Measurements from ENCODE around the gene CASP5.
"Not testable (repeated sequence)": the region's sequence is repeated elsewhere in the genome, so short reads cannot be mapped to it uniquely, and the experiment has no call there.

The CASP5 gene

DNA sequence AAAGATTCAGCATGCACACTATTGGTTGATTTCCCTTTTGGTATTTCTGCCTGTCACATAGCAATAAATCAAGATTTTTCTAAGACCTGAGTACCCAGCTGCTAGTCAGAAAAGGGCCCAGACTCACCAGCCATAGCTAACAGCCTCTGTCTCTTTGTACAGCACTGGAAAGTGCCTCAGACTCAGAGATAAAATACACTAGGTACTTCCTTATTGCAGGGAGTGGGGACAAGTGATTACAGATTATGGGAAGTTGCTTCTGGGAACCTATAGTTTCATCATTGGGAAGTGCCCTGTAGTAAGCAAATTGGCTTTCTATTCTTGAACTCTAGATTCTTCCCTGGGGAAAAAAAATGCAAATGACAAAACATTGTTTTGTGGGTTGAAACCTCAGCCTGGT is at the start of gene CASP5:
TSS of gene CASP5 (minus strand) at position 166 of the 400 bp plus-strand sequence. CDS start at position 134, 32 bp downstream.
- no peak for DNase-seq
- Histone ChIP-seq H3K36me3 (replicated peaks) (no peaks in the 10 kb centered on the region), H3K4me3 (ENCODE audit: low read depth, low read length) (no peak within 1 kb of the TSS), H3K27ac (no peak within 1 kb of the TSS), H3K27me3 (replicated peaks) (no peaks in the 10 kb centered on the region)
- TF ChIP-seq, protein P1, sequence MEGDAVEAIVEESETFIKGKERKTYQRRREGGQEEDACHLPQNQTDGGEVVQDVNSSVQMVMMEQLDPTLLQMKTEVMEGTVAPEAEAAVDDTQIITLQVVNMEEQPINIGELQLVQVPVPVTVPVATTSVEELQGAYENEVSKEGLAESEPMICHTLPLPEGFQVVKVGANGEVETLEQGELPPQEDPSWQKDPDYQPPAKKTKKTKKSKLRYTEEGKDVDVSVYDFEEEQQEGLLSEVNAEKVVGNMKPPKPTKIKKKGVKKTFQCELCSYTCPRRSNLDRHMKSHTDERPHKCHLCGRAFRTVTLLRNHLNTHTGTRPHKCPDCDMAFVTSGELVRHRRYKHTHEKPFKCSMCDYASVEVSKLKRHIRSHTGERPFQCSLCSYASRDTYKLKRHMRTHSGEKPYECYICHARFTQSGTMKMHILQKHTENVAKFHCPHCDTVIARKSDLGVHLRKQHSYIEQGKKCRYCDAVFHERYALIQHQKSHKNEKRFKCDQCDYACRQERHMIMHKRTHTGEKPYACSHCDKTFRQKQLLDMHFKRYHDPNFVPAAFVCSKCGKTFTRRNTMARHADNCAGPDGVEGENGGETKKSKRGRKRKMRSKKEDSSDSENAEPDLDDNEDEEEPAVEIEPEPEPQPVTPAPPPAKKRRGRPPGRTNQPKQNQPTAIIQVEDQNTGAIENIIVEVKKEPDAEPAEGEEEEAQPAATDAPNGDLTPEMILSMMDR (IDR thresholded peaks at IDR 0.05; ENCODE audit: low read depth, low read length, missing control alignments), result no peak
- in situ Hi-C loops (cut with HindIII; ENCODE audit: low pct_ligation_motif_present, low sequenced_read_pairs), result no loop called here

DNA sequence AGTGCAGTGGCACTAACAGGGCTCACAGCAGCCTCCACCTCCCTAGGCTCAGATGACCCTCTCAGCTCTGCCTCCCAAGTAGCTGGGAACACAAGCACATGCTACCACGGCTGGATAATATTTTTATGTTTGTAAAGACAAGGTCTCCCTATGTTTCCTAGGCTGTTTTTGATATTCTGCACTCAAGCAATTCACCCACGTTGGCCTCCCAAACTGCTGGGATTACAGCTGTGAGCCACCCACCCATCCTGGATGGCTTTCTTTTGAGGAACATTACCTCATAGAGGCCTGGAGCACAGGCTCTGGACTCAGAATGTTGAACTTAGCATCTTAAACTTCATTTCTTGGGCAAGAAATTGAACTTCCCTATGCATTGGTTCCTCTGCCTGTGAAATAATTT is 49.1 kb upstream of the CASP5 start:
- H3K36me3 ChIP-seq (replicated peaks); H3K4me3 ChIP-seq (ENCODE audit: low read depth, low read length); H3K27me3 ChIP-seq (replicated peaks); DNase-seq; in situ Hi-C loops (cut with HindIII; ENCODE audit: low pct_ligation_motif_present, low sequenced_read_pairs); H3K27ac ChIP-seq: not testable (repeated sequence)

- Histone ChIP-seq H3K27ac (no peak overlapping the region), H3K27me3 (replicated peaks) (no peaks in the 10 kb centered on the region), H3K36me3 (replicated peaks) (no peaks in the 10 kb centered on the region), H3K4me3 (ENCODE audit: low read depth, low read length) (no peak overlapping the region)
- TF ChIP-seq, protein P1 (IDR thresholded peaks at IDR 0.05; ENCODE audit: low read depth, low read length, missing control alignments), result no peak
- in situ Hi-C loops (cut with HindIII; ENCODE audit: low pct_ligation_motif_present, low sequenced_read_pairs), result no loop called here
- DNase-seq, result no peak
These were observed 48.2 kb upstream of the CASP5 start for GRCh38 chr11:105071089-105071732.

GRCh38 chr11:105070306-105070705 is 47.3 kb upstream of the CASP5 start:
- no peak for DNase-seq
- Histone ChIP-seq H3K36me3 (replicated peaks) (no peaks in the 10 kb centered on the region), H3K4me3 (ENCODE audit: low read depth, low read length) (no peak overlapping the region), H3K27ac (no peak overlapping the region), H3K27me3 (replicated peaks) (no peaks in the 10 kb centered on the region)
- TF ChIP-seq, protein P1 (IDR thresholded peaks at IDR 0.05; ENCODE audit: low read depth, low read length, missing control alignments), result no peak
- in situ Hi-C loops (cut with HindIII; ENCODE audit: low pct_ligation_motif_present, low sequenced_read_pairs), result no loop called here

- H3K27me3 ChIP-seq (replicated peaks); H3K27ac ChIP-seq; H3K4me3 ChIP-seq (ENCODE audit: low read depth, low read length); H3K36me3 ChIP-seq (replicated peaks); in situ Hi-C loops (cut with HindIII; ENCODE audit: low pct_ligation_motif_present, low sequenced_read_pairs); DNase-seq: not testable (repeated sequence)
These were observed 46.8 kb upstream of the CASP5 start for GRCh38 chr11:105069749-105070148.

- H3K36me3 ChIP-seq (replicated peaks); in situ Hi-C loops (cut with HindIII; ENCODE audit: low pct_ligation_motif_present, low sequenced_read_pairs); DNase-seq; H3K4me3 ChIP-seq (ENCODE audit: low read depth, low read length); H3K27me3 ChIP-seq (replicated peaks); H3K27ac ChIP-seq: not testable (repeated sequence)
These were observed 40.4 kb upstream of the CASP5 start for GRCh38 chr11:105063245-105063941.

- no peak for DNase-seq
- no peaks in the 10 kb centered on the region for H3K36me3 ChIP-seq (replicated peaks)
- no peaks in the 10 kb centered on the region for H3K27me3 ChIP-seq (replicated peaks)
- no peak overlapping the region for H3K27ac ChIP-seq
- in situ Hi-C loops (cut with HindIII; ENCODE audit: low pct_ligation_motif_present, low sequenced_read_pairs), result no loop called here
- TF ChIP-seq, protein P1 (IDR thresholded peaks at IDR 0.05; ENCODE audit: low read depth, low read length, missing control alignments), result no peak
- H3K4me3 ChIP-seq (ENCODE audit: low read depth, low read length), result no peak overlapping the region
These were observed 34.5 kb upstream of the CASP5 start for GRCh38 chr11:105057432-105057831.
